ENCODE data around the gene DFFB.

Gene DFFB

GRCh38 chr1:3836421-3836820 is 20.9 kb upstream of the DFFB start:
- TF ChIP-seq NFIC (IDR thresholded peaks at IDR 0.05) (no peak), RAD21 (IDR thresholded peaks at IDR 0.05; ENCODE audit: low read depth) (no peak), ZBTB7A (IDR thresholded peaks at IDR 0.05; ENCODE audit: low read depth) (no peak), EGR1 (IDR thresholded peaks at IDR 0.05) (no peak)
- TF ChIP-seq, protein P1, sequence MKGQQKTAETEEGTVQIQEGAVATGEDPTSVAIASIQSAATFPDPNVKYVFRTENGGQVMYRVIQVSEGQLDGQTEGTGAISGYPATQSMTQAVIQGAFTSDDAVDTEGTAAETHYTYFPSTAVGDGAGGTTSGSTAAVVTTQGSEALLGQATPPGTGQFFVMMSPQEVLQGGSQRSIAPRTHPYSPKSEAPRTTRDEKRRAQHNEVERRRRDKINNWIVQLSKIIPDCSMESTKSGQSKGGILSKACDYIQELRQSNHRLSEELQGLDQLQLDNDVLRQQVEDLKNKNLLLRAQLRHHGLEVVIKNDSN (IDR thresholded peaks at IDR 0.05) = no peak

GRCh38 chr1:3837200-3837599 is 20.1 kb upstream of the DFFB start:
- TF ChIP-seq ZBTB7A (IDR thresholded peaks at IDR 0.05; ENCODE audit: low read depth) = no peak
- no peak for TF ChIP-seq YY1 (IDR thresholded peaks at IDR 0.05; ENCODE audit: low read depth)
- TF ChIP-seq EP300 (IDR thresholded peaks at IDR 0.05; ENCODE audit: borderline replicate concordance) = no peak
- TF ChIP-seq NFIC (IDR thresholded peaks at IDR 0.05) = no peak
- TF ChIP-seq TAF1 (IDR thresholded peaks at IDR 0.05; ENCODE audit: low read depth) = no peak
- TF ChIP-seq TEAD4 (IDR thresholded peaks at IDR 0.05) = no peak
- no peak for TF ChIP-seq CEBPB (IDR thresholded peaks at IDR 0.05)
- no peak for TF ChIP-seq FOXM1 (IDR thresholded peaks at IDR 0.05; ENCODE audit: borderline replicate concordance, low read depth)
- TF ChIP-seq TCF12 (IDR thresholded peaks at IDR 0.05; ENCODE audit: low read depth) = no peak
- no peak for TF ChIP-seq CREB1 (IDR thresholded peaks at IDR 0.05; ENCODE audit: low read depth)
- TF ChIP-seq, protein P2, sequence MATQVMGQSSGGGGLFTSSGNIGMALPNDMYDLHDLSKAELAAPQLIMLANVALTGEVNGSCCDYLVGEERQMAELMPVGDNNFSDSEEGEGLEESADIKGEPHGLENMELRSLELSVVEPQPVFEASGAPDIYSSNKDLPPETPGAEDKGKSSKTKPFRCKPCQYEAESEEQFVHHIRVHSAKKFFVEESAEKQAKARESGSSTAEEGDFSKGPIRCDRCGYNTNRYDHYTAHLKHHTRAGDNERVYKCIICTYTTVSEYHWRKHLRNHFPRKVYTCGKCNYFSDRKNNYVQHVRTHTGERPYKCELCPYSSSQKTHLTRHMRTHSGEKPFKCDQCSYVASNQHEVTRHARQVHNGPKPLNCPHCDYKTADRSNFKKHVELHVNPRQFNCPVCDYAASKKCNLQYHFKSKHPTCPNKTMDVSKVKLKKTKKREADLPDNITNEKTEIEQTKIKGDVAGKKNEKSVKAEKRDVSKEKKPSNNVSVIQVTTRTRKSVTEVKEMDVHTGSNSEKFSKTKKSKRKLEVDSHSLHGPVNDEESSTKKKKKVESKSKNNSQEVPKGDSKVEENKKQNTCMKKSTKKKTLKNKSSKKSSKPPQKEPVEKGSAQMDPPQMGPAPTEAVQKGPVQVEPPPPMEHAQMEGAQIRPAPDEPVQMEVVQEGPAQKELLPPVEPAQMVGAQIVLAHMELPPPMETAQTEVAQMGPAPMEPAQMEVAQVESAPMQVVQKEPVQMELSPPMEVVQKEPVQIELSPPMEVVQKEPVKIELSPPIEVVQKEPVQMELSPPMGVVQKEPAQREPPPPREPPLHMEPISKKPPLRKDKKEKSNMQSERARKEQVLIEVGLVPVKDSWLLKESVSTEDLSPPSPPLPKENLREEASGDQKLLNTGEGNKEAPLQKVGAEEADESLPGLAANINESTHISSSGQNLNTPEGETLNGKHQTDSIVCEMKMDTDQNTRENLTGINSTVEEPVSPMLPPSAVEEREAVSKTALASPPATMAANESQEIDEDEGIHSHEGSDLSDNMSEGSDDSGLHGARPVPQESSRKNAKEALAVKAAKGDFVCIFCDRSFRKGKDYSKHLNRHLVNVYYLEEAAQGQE (IDR thresholded peaks at IDR 0.05; ENCODE audit: low read depth) = no peak
- no peak for TF ChIP-seq EGR1 (IDR thresholded peaks at IDR 0.05)
- no peak for TF ChIP-seq MAX (IDR thresholded peaks at IDR 0.05)
- no peak for TF ChIP-seq RAD21 (IDR thresholded peaks at IDR 0.05; ENCODE audit: low read depth)
- TF ChIP-seq, protein P1 (IDR thresholded peaks at IDR 0.05) = no peak

GRCh38 chr1:3837685-3838084 is 19.6 kb upstream of the DFFB start:
- TF ChIP-seq FOXM1 (IDR thresholded peaks at IDR 0.05; ENCODE audit: borderline replicate concordance, low read depth) = no peak
- TF ChIP-seq EP300 (IDR thresholded peaks at IDR 0.05; ENCODE audit: borderline replicate concordance) = no peak
- no peak for TF ChIP-seq EGR1 (IDR thresholded peaks at IDR 0.05)
- TF ChIP-seq TCF12 (IDR thresholded peaks at IDR 0.05; ENCODE audit: low read depth) = no peak
- no peak for TF ChIP-seq TEAD4 (IDR thresholded peaks at IDR 0.05)
- no peak for TF ChIP-seq MAX (IDR thresholded peaks at IDR 0.05)
- no peak for TF ChIP-seq NFIC (IDR thresholded peaks at IDR 0.05)
- TF ChIP-seq ZBTB7A (IDR thresholded peaks at IDR 0.05; ENCODE audit: low read depth) = no peak
- TF ChIP-seq CEBPB (IDR thresholded peaks at IDR 0.05) = no peak
- TF ChIP-seq, protein P1 (IDR thresholded peaks at IDR 0.05) = no peak
- TF ChIP-seq YY1 (IDR thresholded peaks at IDR 0.05; ENCODE audit: low read depth) = no peak
- no peak for TF ChIP-seq RAD21 (IDR thresholded peaks at IDR 0.05; ENCODE audit: low read depth)
- TF ChIP-seq, protein P2 (IDR thresholded peaks at IDR 0.05; ENCODE audit: low read depth) = no peak
- TF ChIP-seq TAF1 (IDR thresholded peaks at IDR 0.05; ENCODE audit: low read depth) = no peak
- no peak for TF ChIP-seq CREB1 (IDR thresholded peaks at IDR 0.05; ENCODE audit: low read depth)

- TF ChIP-seq, protein P2 (IDR thresholded peaks at IDR 0.05; ENCODE audit: low read depth) = no peak
- no peak for TF ChIP-seq YY1 (IDR thresholded peaks at IDR 0.05; ENCODE audit: low read depth)
- TF ChIP-seq, protein P1 (IDR thresholded peaks at IDR 0.05) = no peak
- no peak for TF ChIP-seq MAX (IDR thresholded peaks at IDR 0.05)
- no peak for TF ChIP-seq EGR1 (IDR thresholded peaks at IDR 0.05)
- TF ChIP-seq TEAD4 (IDR thresholded peaks at IDR 0.05) = no peak
- TF ChIP-seq FOXM1 (IDR thresholded peaks at IDR 0.05; ENCODE audit: borderline replicate concordance, low read depth) = no peak
- TF ChIP-seq CREB1 (IDR thresholded peaks at IDR 0.05; ENCODE audit: low read depth) = no peak
Observed at GRCh38 chr1:3838788-3839187, 18.5 kb upstream of the DFFB start.
